A549 (cell line): Measurements from ENCODE around the gene RSF1.

ENCODE experiments used
- KDM5A ChIP-seq: fragments of 200-600 bp; sonication (generic); IDR thresholded peaks from 2 replicates; pipeline ENCODE4 v1.6.1; 2016; ENCODE audit warnings: antibody characterized with exemption, mild to moderate bottlenecking
- SMC3 ChIP-seq: fragments of >200 bp; sonication (Bioruptor Twin); formaldehyde crosslinking; IDR thresholded peaks from 3 replicates; pipeline ENCODE4 v1.6.1; 2018; ENCODE audit warnings: inconsistent platforms
- TF ChIP-seq, protein P1 (sequence below): fragments of >200 bp; sonication (Bioruptor Twin); formaldehyde crosslinking; IDR thresholded peaks from 3 replicates; pipeline ENCODE4 v1.5.1; 2016

DNA sequence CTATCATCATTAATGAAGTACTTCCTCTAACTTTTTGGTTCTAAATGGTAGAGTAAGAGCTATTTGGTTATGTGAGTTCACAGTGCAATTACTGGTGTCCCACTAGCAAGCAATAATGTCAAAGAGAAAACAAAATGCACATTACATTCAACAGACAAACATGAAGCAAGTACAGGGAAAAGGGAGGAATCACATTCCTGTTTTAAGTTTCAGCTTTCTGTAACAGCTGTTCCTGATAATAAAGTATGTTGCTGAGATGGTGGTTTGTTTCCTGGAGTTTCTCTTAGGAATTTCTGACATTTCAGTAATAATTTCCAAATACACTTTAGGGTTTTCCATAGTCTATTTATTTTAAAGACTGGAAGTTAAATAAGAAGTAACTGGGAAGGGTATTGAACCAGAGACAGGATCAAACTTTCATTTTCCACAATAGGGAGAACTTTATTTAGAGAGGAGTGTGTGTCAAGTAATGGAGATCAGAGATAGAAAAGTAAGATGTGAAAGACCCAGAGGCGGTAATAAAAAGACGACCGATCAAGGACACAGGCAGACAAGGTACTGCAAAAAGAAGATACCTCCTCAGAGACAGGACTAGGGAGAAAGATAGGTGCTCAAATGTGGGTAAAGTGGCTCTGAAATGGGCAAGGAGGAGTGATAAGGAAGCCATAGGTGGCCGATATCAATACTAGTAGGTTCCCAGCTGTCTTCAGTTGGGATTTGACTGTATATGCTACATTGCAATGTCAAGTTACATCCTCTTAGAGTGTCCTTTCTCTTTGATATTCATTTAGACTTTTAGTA is 162.1 kb downstream of the RSF1 start:
- TF ChIP-seq KDM5A (no peak), SMC3 (no peak)
- TF ChIP-seq, protein P1, sequence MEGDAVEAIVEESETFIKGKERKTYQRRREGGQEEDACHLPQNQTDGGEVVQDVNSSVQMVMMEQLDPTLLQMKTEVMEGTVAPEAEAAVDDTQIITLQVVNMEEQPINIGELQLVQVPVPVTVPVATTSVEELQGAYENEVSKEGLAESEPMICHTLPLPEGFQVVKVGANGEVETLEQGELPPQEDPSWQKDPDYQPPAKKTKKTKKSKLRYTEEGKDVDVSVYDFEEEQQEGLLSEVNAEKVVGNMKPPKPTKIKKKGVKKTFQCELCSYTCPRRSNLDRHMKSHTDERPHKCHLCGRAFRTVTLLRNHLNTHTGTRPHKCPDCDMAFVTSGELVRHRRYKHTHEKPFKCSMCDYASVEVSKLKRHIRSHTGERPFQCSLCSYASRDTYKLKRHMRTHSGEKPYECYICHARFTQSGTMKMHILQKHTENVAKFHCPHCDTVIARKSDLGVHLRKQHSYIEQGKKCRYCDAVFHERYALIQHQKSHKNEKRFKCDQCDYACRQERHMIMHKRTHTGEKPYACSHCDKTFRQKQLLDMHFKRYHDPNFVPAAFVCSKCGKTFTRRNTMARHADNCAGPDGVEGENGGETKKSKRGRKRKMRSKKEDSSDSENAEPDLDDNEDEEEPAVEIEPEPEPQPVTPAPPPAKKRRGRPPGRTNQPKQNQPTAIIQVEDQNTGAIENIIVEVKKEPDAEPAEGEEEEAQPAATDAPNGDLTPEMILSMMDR = no peak
